ENCODE results near the gene ATG13. TPM values are rescaled to one million over a fixed set of nuclear protein-coding genes. Genes with fewer than 3 reads are reported as not detected.
A peak's percentile ranks its signal among the peaks of the same experiment; 100 is the strongest.

Gene ATG13
- total and polyA plus RNA-seq, 8 donors: 27.5 to 59.6 (median 40.5) TPM

DNA sequence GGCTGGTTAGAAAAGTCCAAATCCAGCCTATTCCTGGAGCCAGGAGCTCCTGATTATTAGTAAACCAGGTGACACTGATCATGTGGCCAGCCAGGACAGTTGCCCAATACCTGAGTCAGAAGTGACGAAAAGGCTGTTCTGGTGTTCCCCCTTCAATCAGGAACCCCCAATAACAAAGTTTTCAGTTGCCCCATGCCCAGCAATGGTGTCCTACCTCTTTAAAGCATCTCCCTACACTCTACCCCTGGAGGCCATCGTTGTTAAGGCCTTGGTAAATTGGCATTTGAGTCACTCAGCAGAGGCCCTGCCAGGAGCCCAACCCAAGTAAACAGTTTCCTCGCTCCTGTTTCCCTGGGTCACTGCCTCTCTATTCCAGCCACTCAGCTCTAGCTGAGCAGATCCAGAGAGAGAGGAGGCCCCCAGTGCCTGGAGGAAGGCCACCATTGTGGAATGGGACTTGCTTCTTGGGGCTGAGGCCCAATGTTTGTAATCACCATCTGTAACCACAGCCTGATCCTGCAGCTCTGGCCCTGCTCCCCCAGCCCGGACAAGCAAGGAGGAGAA, 58.0 kb downstream of the ATG13 start:
- H3K27me3 ChIP-seq: no peaks in the 10 kb centered on the region
- no peak overlapping the region for H3K4me3 ChIP-seq
- peak overlapping the region; percentile 60 to 91 (median 74) for H3K27ac ChIP-seq
- ATAC-seq (peak; percentile 78 to 82 (median 79)), FAIRE-seq (no peak), DNase-seq (peak in 5 of 6 donors; percentile 56 to 75 (median 72))
- peaks cover 2 to 42% (median 29%) of the 10 kb centered on the region in 3 donors for H3K36me3 ChIP-seq
- intact Hi-C loops (cut with DNase I): no loop called here
- H3K9me3 ChIP-seq: no peaks in the 10 kb centered on the region
- WGBS, 2 donors: 11 to 22% methylated on average over 4 of the region's 4 CpGs
- H3K4me1 ChIP-seq: peaks cover 19 to 30% (median 27%) of the 10 kb centered on the region in 3 donors
- TF ChIP-seq, protein P1, sequence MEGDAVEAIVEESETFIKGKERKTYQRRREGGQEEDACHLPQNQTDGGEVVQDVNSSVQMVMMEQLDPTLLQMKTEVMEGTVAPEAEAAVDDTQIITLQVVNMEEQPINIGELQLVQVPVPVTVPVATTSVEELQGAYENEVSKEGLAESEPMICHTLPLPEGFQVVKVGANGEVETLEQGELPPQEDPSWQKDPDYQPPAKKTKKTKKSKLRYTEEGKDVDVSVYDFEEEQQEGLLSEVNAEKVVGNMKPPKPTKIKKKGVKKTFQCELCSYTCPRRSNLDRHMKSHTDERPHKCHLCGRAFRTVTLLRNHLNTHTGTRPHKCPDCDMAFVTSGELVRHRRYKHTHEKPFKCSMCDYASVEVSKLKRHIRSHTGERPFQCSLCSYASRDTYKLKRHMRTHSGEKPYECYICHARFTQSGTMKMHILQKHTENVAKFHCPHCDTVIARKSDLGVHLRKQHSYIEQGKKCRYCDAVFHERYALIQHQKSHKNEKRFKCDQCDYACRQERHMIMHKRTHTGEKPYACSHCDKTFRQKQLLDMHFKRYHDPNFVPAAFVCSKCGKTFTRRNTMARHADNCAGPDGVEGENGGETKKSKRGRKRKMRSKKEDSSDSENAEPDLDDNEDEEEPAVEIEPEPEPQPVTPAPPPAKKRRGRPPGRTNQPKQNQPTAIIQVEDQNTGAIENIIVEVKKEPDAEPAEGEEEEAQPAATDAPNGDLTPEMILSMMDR (IDR thresholded peaks at IDR 0.05): no peak

DNA sequence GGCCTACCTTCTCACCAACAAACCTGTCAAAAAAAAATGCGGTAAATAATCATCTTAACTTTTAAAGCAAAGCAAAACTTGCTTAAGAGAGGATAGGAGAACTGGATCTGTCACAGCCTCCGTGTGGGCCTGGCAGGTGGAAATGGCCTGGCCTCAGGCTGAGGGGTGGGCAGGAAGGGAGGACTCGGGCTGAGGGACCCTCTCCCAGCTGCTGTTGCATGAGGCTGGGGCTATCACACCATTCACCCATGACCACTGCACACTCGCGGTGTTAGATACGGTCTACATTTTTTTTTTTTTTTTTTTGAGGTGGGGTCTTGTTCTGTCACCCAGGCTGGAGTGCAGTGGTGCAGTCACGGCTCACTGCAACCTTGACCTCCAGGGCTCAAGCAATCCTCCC, 58.6 kb downstream of the ATG13 start:
- FAIRE-seq: no peak
- WGBS, 2 donors: 70 to 71% methylated on average over 7 of the region's 7 CpGs
- TF ChIP-seq, protein P1 (IDR thresholded peaks at IDR 0.05): no peak
- Histone ChIP-seq H3K36me3 (peaks cover 5 to 42% (median 31%) of the 10 kb centered on the region in 3 donors), H3K9me3 (no peaks in the 10 kb centered on the region), H3K4me1 (peaks cover 19 to 30% (median 27%) of the 10 kb centered on the region in 3 donors), H3K4me3 (no peak overlapping the region), H3K27ac (peak overlapping the region; percentile 60 to 91 (median 74)), H3K27me3 (no peaks in the 10 kb centered on the region)
- DNase-seq: peak in 1 of 6 donors; percentile 25
- intact Hi-C loops (cut with DNase I): no loop called here
- ATAC-seq: no peak

DNA sequence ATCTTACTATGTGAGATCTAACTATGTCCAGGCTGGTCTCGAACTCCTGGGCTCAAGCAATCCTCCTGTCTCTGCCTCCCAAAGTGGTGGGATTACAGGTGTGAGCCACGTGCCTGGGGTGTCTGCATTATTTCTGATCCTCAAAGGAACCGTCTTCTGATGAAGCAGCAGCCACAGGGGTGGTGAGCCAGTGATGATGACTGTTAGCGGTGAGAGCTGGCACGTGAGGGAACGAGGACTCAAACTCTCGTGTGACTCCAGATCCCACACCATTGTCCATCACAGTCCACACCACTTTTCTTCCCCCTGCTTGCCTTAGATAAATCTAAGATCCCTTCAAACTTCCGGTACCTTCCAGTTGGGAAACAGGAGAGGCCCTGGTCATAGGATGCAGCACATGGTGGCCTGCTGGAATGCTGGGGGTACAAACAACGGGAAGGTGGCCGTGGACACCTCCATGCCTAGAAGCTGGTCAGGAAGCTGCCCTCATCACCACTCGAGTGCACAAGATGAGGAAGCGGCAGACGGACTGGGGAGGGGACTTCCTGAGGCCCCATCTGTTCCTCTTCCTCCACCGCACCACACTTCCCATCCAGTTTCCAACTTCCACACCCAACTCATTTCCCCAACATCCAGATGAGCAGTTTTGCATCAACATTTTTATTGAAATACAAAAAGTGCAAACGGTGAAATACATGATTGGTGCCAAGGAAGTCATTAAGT, 59.2 kb downstream of the ATG13 start:
- H3K27me3 ChIP-seq: no peaks in the 10 kb centered on the region
- WGBS, 2 donors: 88 to 89% methylated on average over 15 of the region's 15 CpGs
- H3K4me1 ChIP-seq: peaks cover 19 to 30% (median 27%) of the 10 kb centered on the region in 3 donors
- intact Hi-C loops (cut with DNase I): no loop called here
- ATAC-seq (no peak), FAIRE-seq (no peak), DNase-seq (peak in 1 of 6 donors; percentile 32)
- peaks cover 5 to 42% (median 33%) of the 10 kb centered on the region in 3 donors for H3K36me3 ChIP-seq
- TF ChIP-seq, protein P1 (IDR thresholded peaks at IDR 0.05): no peak
- no peaks in the 10 kb centered on the region for H3K9me3 ChIP-seq
- no peak overlapping the region for H3K4me3 ChIP-seq
- H3K27ac ChIP-seq: peak overlapping the region; percentile 60 to 91 (median 74)

DNA sequence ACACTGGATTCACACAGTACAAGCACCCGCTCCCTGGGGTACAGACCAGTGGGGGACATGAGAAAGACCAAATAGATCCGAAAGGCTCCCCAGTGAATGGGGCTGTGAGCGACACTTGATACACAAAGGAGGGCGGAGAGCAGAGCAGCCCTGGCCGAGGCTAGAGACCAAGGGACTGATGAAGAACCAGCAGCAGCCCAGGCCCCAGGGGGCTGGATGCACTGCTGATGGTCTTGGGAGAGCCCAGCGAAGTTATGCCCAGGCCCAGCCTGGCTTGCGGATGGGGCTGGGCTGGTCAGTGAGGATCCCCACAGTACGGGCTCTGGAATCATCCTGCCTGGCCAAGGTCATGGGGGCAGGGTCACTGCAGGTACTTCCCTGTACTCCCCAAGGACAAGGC, 59.8 kb downstream of the ATG13 start:
- DNase-seq: peak in 1 of 6 donors; percentile 52
- H3K9me3 ChIP-seq: no peaks in the 10 kb centered on the region
- peaks cover 5 to 40% (median 33%) of the 10 kb centered on the region in 3 donors for H3K36me3 ChIP-seq
- 88 to 90% methylated on average over 8 of the region's 8 CpGs for WGBS, 2 donors
- intact Hi-C loops (cut with DNase I): no loop called here
- ATAC-seq: no peak
- H3K27ac ChIP-seq: peak overlapping the region in 3 of 4 donors; percentile 16 to 91 (median 33)
- no peak for FAIRE-seq
- peaks cover 19 to 30% (median 27%) of the 10 kb centered on the region in 3 donors for H3K4me1 ChIP-seq
- no peaks in the 10 kb centered on the region for H3K27me3 ChIP-seq
- no peak overlapping the region for H3K4me3 ChIP-seq
- TF ChIP-seq, protein P1 (IDR thresholded peaks at IDR 0.05): no peak
